ENCODE data around the gene PIP5K1A. TPM values are rescaled to one million over a fixed set of nuclear protein-coding genes. Genes with fewer than 3 reads are reported as not detected.

PIP5K1A gene
- total and polyA plus RNA-seq, 9 of the 15 experiments (the other 6 are each of a cell fraction or from before 2014, with no cell fraction given), result 1.9 to 42.4 (median 18.8) TPM

DNA sequence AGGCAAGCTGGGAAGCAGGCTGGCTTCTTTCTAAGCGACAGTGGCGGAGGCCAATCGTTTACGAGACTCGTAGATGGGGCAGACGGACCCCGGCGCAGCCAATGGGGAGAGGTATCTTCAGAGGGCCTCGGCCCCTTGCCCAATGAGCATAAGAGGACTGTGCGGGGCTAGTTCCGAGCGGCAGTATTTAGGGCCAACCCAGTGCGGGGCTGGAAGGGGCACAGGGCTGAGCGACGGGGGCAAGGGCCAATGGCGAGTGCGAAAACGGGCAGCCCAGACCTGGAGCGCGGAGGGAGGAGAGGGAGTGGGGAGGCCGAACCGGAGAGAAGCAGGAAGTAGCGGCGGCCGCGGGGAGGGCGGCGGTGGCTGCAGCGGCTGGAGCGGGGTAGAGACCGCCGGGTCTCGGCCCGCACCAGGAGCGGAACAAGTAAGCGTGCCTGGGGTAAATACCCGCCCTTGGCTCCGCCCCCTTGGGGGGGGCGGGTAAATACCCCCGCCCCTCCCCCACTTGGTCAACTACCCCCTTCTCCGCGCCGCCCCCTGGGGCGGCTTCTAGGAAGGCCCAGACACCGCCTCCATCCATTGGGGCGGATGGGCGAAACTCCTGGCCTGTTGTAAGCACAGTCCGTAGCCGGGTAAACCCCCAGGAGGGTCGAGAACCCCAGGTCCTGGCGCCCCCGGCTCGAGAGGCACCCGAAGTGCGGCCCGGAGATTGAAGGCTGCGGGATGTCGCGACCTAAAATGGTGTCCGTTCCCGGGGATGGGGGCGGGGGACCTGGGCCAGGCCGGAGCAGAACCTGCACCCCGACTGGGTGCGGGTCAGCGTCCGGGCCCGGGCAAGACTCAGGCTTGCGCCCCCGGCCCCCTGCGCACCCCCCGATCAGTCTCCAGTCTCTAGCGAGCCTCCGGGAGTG, 83.9 kb downstream of the PIP5K1A start, which contains the start of gene ZNF687 (continued):
- peak; percentile 93 for TF ChIP-seq ELF1 (tag; IDR thresholded peaks at IDR 0.05)
- peak; percentile 39 for TF ChIP-seq ZFP36 (IDR thresholded peaks at IDR 0.05; ENCODE audit: low read depth, low read length, partially characterized antibody)
- TF ChIP-seq SP1 (CRISPR knock-in tag; IDR thresholded peaks at IDR 0.05), result no peak
- TF ChIP-seq PRDM10 (IDR thresholded peaks at IDR 0.05; ENCODE audit: partially characterized antibody), result peak; percentile 79
- 0 out of 2 replicates have a peak, but pooled peaks have one; percentile 53 for TF ChIP-seq SIN3B (IDR thresholded peaks at IDR 0.05; ENCODE audit: low read depth)
- TF ChIP-seq ZFPM2 (CRISPR knock-in tag; IDR thresholded peaks at IDR 0.05), result no peak
- peak; percentile 82 to 86 for TF ChIP-seq NRF1 (conservative IDR thresholded peaks at IDR 0.05 in 1 of 2, IDR thresholded peaks at IDR 0.05 in 1 of 2)
- no peak for TF ChIP-seq ZNF354B (CRISPR knock-in tag; IDR thresholded peaks at IDR 0.05)
- peak; percentile 35; the same call in 1 of the 2 replicates for TF ChIP-seq USF1 (CRISPR knock-in tag; IDR thresholded peaks at IDR 0.05)
- peak in 1 of 2 experiments; percentile 35; a peak in 1 of 4 replicates for TF ChIP-seq TRIM24 (IDR thresholded peaks at IDR 0.05)
- TF ChIP-seq, protein P1, sequence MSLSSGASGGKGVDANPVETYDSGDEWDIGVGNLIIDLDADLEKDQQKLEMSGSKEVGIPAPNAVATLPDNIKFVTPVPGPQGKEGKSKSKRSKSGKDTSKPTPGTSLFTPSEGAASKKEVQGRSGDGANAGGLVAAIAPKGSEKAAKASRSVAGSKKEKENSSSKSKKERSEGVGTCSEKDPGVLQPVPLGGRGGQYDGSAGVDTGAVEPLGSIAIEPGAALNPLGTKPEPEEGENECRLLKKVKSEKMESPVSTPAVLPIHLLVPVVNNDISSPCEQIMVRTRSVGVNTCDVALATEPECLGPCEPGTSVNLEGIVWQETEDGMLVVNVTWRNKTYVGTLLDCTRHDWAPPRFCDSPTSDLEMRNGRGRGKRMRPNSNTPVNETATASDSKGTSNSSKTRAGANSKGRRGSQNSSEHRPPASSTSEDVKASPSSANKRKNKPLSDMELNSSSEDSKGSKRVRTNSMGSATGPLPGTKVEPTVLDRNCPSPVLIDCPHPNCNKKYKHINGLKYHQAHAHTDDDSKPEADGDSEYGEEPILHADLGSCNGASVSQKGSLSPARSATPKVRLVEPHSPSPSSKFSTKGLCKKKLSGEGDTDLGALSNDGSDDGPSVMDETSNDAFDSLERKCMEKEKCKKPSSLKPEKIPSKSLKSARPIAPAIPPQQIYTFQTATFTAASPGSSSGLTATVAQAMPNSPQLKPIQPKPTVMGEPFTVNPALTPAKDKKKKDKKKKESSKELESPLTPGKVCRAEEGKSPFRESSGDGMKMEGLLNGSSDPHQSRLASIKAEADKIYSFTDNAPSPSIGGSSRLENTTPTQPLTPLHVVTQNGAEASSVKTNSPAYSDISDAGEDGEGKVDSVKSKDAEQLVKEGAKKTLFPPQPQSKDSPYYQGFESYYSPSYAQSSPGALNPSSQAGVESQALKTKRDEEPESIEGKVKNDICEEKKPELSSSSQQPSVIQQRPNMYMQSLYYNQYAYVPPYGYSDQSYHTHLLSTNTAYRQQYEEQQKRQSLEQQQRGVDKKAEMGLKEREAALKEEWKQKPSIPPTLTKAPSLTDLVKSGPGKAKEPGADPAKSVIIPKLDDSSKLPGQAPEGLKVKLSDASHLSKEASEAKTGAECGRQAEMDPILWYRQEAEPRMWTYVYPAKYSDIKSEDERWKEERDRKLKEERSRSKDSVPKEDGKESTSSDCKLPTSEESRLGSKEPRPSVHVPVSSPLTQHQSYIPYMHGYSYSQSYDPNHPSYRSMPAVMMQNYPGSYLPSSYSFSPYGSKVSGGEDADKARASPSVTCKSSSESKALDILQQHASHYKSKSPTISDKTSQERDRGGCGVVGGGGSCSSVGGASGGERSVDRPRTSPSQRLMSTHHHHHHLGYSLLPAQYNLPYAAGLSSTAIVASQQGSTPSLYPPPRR (CRISPR knock-in tag; IDR thresholded peaks at IDR 0.05; ENCODE audit: borderline replicate concordance), result peak; percentile 19; the same call in 1 of the 2 replicates
- TF ChIP-seq NBN (IDR thresholded peaks at IDR 0.05; ENCODE audit: low read depth), result peak; percentile 21; the same call in 1 of the 2 replicates
- TF ChIP-seq MAZ (CRISPR knock-in tag; conservative IDR thresholded peaks at IDR 0.05 in 1 of 2, IDR thresholded peaks at IDR 0.05 in 1 of 2), result peak; percentile 90
- TF ChIP-seq ELF4 (CRISPR knock-in tag; IDR thresholded peaks at IDR 0.05), result peak; percentile 98
- TF ChIP-seq ZFP1 (CRISPR knock-in tag; IDR thresholded peaks at IDR 0.05), result peak; percentile 36; the same call in 1 of the 2 replicates
- peak; percentile 69 for TF ChIP-seq RB1 (IDR thresholded peaks at IDR 0.05; ENCODE audit: low read depth)
- no peak for TF ChIP-seq SIRT6 (IDR thresholded peaks at IDR 0.05; ENCODE audit: low read depth, low read length)
- TF ChIP-seq FOXM1 (IDR thresholded peaks at IDR 0.05; ENCODE audit: low read depth), result no peak; the same call in 1 of the 2 replicates
- 0 out of 2 replicates have a peak, but pooled peaks have one; percentile 4 for TF ChIP-seq FOXM1 (CRISPR knock-in tag; IDR thresholded peaks at IDR 0.05; ENCODE audit: low read depth)

All from K562 (cell line).